Ovary (tissue), 3 donors: Measurements from ENCODE around the gene ARHGEF10L.

ENCODE experiments used
- EP300 ChIP-seq: sonication (generic); formaldehyde crosslinking; IDR thresholded peaks from one replicate; pipeline ENCODE4 v1.6.1; 2017; ENCODE audit warnings: antibody characterized with exemption
- TF ChIP-seq, protein P1 (sequence below), 3 donors: fragments of 450-650 bp in 2 of 3; fragments of 200-600 bp in 1 of 3; IDR thresholded peaks; one replicate each; pipeline versions ENCODE4 v1.5.1 to v1.8.0; 2016 to 2022; ENCODE audit warnings: antibody characterized with exemption in 3 of 3, mild to moderate bottlenecking in 1 of 3
- donor health status: DM: no; HTN: no; CAD: no.

DNA sequence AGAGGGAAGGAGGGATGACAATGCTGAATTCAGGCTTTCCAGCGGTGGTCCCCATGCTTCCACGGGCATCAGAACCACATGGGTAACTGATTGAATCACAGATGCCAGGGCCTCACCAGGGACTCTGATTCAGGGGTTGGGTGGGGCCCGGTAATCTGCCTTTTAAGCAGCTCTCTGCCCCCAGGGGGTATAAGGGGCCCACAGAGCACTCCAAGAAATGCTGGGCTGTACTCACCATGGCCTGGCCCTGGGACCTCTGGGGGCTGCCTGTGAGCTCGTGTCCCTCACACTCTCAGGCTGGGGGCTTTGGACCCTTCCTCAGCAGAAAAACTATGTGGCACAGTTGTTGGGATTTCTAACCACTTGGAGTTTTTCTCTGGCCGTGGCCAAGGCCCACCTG lies 70.6 kb downstream of the ARHGEF10L start:
- TF ChIP-seq, protein P1, sequence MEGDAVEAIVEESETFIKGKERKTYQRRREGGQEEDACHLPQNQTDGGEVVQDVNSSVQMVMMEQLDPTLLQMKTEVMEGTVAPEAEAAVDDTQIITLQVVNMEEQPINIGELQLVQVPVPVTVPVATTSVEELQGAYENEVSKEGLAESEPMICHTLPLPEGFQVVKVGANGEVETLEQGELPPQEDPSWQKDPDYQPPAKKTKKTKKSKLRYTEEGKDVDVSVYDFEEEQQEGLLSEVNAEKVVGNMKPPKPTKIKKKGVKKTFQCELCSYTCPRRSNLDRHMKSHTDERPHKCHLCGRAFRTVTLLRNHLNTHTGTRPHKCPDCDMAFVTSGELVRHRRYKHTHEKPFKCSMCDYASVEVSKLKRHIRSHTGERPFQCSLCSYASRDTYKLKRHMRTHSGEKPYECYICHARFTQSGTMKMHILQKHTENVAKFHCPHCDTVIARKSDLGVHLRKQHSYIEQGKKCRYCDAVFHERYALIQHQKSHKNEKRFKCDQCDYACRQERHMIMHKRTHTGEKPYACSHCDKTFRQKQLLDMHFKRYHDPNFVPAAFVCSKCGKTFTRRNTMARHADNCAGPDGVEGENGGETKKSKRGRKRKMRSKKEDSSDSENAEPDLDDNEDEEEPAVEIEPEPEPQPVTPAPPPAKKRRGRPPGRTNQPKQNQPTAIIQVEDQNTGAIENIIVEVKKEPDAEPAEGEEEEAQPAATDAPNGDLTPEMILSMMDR (IDR thresholded peaks at IDR 0.05) = no peak
- no peak for TF ChIP-seq EP300
